ENCODE data around the gene RTP5. TPM values are rescaled to one million over a fixed set of nuclear protein-coding genes. Genes with fewer than 3 reads are reported as not detected.

Gene RTP5
- polyA plus RNA-seq, 1 of the 3 experiments (the other 2 are of a cell fraction), result not detected

GRCh38 chr2:241862775-241863535 lies 6.6 kb upstream of the RTP5 start:
- Histone ChIP-seq H3K27ac (ENCODE audit: low read depth in 2 of 2, low read length in 1 of 2) (no peak overlapping the region), H3K36me3 (replicated peaks in 1 of 2; ENCODE audit: control insufficient read depth in 1 of 2, insufficient read depth in 2 of 2, low read length in 1 of 2) (no peaks in the 10 kb centered on the region), H3K9me3 (no peaks in the 10 kb centered on the region), H3K27me3 (ENCODE audit: insufficient read depth) (no peaks in the 10 kb centered on the region), H3K9ac (no peak overlapping the region), H3K4me3 (ENCODE audit: low read depth in 2 of 2, low read length in 1 of 2) (no peak overlapping the region), H3K9me2 (no peaks in the 10 kb centered on the region), H3F3A (replicated peaks; ENCODE audit: insufficient read depth) (peaks cover 4% of the 10 kb centered on the region), H4K20me1 (ENCODE audit: insufficient read depth) (no peaks in the 10 kb centered on the region), H3K79me2 (ENCODE audit: insufficient read depth) (no peaks in the 10 kb centered on the region), H3K4me2 (no peak overlapping the region), H2AFZ (ENCODE audit: low read depth) (no peak overlapping the region), H3K4me1 (ENCODE audit: control insufficient read depth in 1 of 2, insufficient read depth in 2 of 2, low read depth in 1 of 2, low read length in 1 of 2) (peaks cover 0 to 5% of the 10 kb centered on the region in 2 experiments; a peak in 1 of 4 replicates)
- no peak for TF ChIP-seq TCF12 (IDR thresholded peaks at IDR 0.05)
- no peak for TF ChIP-seq MXI1 (IDR thresholded peaks at IDR 0.05; ENCODE audit: low read depth, low read length)
- TF ChIP-seq REST (IDR thresholded peaks at IDR 0.05; ENCODE audit: low read depth, low read length), result no peak
- no peak for TF ChIP-seq JUND (IDR thresholded peaks at IDR 0.05)
- TF ChIP-seq POLR2AphosphoS5 (IDR thresholded peaks at IDR 0.05; ENCODE audit: low read depth, low read length), result no peak
- TF ChIP-seq RCOR1 (IDR thresholded peaks at IDR 0.05; ENCODE audit: low read length), result no peak
- peak; percentile 27 for DNase-seq
- CTCF ChIA-PET, result no interaction called here
- 65% methylated on average over 19 of the region's 22 CpGs for WGBS (ENCODE audit: low lambda C conversion rate)
- POLR2A ChIA-PET, result no interaction called here

DNA sequence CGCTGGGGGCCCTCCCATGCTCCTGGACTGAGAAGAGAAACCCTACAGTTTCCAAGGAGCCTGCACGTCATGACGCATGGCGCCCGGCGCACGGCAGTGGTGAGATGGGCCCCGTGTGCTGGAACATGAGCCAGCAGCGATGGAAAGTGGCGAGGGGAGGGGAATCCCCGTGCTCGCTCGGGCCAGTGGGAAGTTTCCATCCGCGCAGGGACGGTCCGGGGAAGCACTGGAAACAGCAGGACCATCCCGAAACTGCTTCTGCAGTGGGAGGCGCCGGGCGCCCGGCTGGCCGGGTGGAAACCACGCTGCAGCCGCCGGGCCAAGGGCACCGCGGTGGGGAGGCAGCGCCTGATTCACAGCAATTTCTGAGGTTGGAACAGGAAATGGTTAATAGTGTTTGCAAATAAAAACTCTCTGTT lies 6.0 kb upstream of the RTP5 start:
- H4K20me1 ChIP-seq (ENCODE audit: insufficient read depth), result no peaks in the 10 kb centered on the region
- H3F3A ChIP-seq (replicated peaks; ENCODE audit: insufficient read depth), result peaks cover 4% of the 10 kb centered on the region
- peak; percentile 20 for DNase-seq
- no peak overlapping the region for H2AFZ ChIP-seq (ENCODE audit: low read depth)
- no peaks in the 10 kb centered on the region for H3K9me2 ChIP-seq
- ChIA-PET CTCF (no interaction called here), POLR2A (no interaction called here)
- peaks cover 0 to 5% of the 10 kb centered on the region in 2 experiments; a peak in 1 of 4 replicates for H3K4me1 ChIP-seq (ENCODE audit: control insufficient read depth in 1 of 2, insufficient read depth in 2 of 2, low read depth in 1 of 2, low read length in 1 of 2)
- no peak overlapping the region for H3K4me3 ChIP-seq (ENCODE audit: low read depth in 2 of 2, low read length in 1 of 2)
- H3K27ac ChIP-seq (ENCODE audit: low read depth in 2 of 2, low read length in 1 of 2), result no peak overlapping the region
- no peaks in the 10 kb centered on the region for H3K9me3 ChIP-seq
- H3K27me3 ChIP-seq (ENCODE audit: insufficient read depth), result no peaks in the 10 kb centered on the region
- 81% methylated on average over 10 of the region's 29 CpGs for WGBS (ENCODE audit: low lambda C conversion rate)
- H3K36me3 ChIP-seq (replicated peaks in 1 of 2; ENCODE audit: control insufficient read depth in 1 of 2, insufficient read depth in 2 of 2, low read length in 1 of 2), result no peaks in the 10 kb centered on the region
- no peak overlapping the region for H3K9ac ChIP-seq
- H3K79me2 ChIP-seq (ENCODE audit: insufficient read depth), result no peaks in the 10 kb centered on the region
- H3K4me2 ChIP-seq, result no peak overlapping the region
- TF ChIP-seq FOXJ3 (CRISPR knock-in tag; IDR thresholded peaks at IDR 0.05), result no peak
- no peak for TF ChIP-seq MAX (IDR thresholded peaks at IDR 0.05; ENCODE audit: low read depth)
- TF ChIP-seq SMC3 (IDR thresholded peaks at IDR 0.05; ENCODE audit: low read depth, low read length), result no peak
- no peak for TF ChIP-seq FOSL2 (IDR thresholded peaks at IDR 0.05; ENCODE audit: borderline replicate concordance, low read depth)
- no peak for TF ChIP-seq MXI1 (IDR thresholded peaks at IDR 0.05; ENCODE audit: low read depth, low read length)
- TF ChIP-seq, protein P1, sequence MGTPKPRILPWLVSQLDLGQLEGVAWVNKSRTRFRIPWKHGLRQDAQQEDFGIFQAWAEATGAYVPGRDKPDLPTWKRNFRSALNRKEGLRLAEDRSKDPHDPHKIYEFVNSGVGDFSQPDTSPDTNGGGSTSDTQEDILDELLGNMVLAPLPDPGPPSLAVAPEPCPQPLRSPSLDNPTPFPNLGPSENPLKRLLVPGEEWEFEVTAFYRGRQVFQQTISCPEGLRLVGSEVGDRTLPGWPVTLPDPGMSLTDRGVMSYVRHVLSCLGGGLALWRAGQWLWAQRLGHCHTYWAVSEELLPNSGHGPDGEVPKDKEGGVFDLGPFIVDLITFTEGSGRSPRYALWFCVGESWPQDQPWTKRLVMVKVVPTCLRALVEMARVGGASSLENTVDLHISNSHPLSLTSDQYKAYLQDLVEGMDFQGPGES (IDR thresholded peaks at IDR 0.05; ENCODE audit: low read depth, low read length), result no peak
- TF ChIP-seq TEAD4 (IDR thresholded peaks at IDR 0.05; ENCODE audit: borderline replicate concordance, insufficient read depth), result no peak
- TF ChIP-seq YY1 (IDR thresholded peaks at IDR 0.05; ENCODE audit: low read depth), result no peak
- TF ChIP-seq NRF1 (IDR thresholded peaks at IDR 0.05; ENCODE audit: low read depth, low read length), result no peak
- TF ChIP-seq GABPA (IDR thresholded peaks at IDR 0.05; ENCODE audit: low read depth), result no peak
- no peak for TF ChIP-seq FOXM1 (IDR thresholded peaks at IDR 0.05; ENCODE audit: low read depth)
- TF ChIP-seq, protein P2, sequence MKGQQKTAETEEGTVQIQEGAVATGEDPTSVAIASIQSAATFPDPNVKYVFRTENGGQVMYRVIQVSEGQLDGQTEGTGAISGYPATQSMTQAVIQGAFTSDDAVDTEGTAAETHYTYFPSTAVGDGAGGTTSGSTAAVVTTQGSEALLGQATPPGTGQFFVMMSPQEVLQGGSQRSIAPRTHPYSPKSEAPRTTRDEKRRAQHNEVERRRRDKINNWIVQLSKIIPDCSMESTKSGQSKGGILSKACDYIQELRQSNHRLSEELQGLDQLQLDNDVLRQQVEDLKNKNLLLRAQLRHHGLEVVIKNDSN (IDR thresholded peaks at IDR 0.05; ENCODE audit: borderline replicate concordance, low read depth), result no peak
- TF ChIP-seq RAD21 (IDR thresholded peaks at IDR 0.05; ENCODE audit: low read length), result no peak
- TF ChIP-seq USF2 (IDR thresholded peaks at IDR 0.05; ENCODE audit: borderline replicate concordance, low read depth, low read length), result no peak
- TF ChIP-seq ELF1 (IDR thresholded peaks at IDR 0.05), result no peak
- no peak for TF ChIP-seq SIN3A (IDR thresholded peaks at IDR 0.05; ENCODE audit: borderline replicate concordance, low read depth, low read length)
- no peak for TF ChIP-seq MEF2A (IDR thresholded peaks at IDR 0.05; ENCODE audit: borderline replicate concordance, low read depth)
- TF ChIP-seq CHD2 (IDR thresholded peaks at IDR 0.05; ENCODE audit: low read length, partially characterized antibody), result no peak
- TF ChIP-seq RCOR1 (IDR thresholded peaks at IDR 0.05; ENCODE audit: low read length), result no peak
